ENCODE measurements around the gene LRRC37A3.
"Not testable (repeated sequence)": the region's sequence is repeated elsewhere in the genome, so short reads cannot be mapped to it uniquely, and the experiment has no call there.

Gene LRRC37A3

DNA sequence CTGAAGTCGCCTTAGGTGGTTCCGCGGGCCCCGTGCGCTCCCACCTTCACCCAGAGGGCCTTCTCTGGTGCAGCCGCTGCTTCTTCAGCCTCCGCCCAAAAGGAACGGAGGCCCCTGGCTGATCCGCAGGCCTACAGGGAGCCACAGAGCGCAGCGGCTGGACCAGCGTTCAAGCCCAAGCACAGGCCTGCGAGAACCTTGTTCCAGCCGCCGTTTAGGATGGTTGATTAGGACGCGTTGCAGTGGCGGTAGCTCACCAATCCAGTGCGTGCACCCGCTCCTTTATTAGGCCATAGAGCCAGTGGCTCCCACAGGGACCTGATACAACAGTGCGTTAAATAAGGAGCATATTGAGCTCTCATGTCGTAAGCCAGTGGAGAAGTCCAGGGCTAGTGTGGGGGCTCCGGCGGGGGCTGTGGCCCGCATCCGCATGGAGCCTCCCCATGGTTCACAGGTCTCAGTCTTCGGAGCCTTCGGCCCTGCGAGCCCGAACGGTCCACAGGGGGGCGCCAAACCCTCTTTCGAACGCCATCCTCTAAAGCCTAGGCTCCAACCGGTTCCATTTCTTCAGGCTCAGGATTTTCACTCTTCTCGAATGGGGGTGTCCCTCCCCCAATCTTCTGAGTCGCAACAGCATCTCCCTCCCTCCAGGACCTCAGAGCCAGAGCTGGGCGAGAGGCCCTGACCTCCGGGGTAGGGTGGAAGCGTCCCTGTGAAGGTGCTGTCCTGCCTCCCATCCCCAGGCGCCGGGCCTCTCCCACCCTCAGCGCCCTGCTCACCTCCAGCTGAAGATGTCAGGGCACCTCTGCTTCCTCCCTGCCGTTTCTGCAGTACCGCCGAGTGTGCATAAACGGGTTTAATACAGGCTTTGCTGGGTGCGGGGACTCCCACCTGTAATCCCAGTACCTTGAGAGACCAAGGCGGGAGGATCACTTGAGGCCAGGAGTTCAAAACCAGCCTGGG, 71.5 kb downstream of the LRRC37A3 start:
- not testable (repeated sequence) for H3K4me3 ChIP-seq (ENCODE audit: low read depth, low read length)
- TF ChIP-seq, protein P1, sequence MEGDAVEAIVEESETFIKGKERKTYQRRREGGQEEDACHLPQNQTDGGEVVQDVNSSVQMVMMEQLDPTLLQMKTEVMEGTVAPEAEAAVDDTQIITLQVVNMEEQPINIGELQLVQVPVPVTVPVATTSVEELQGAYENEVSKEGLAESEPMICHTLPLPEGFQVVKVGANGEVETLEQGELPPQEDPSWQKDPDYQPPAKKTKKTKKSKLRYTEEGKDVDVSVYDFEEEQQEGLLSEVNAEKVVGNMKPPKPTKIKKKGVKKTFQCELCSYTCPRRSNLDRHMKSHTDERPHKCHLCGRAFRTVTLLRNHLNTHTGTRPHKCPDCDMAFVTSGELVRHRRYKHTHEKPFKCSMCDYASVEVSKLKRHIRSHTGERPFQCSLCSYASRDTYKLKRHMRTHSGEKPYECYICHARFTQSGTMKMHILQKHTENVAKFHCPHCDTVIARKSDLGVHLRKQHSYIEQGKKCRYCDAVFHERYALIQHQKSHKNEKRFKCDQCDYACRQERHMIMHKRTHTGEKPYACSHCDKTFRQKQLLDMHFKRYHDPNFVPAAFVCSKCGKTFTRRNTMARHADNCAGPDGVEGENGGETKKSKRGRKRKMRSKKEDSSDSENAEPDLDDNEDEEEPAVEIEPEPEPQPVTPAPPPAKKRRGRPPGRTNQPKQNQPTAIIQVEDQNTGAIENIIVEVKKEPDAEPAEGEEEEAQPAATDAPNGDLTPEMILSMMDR (IDR thresholded peaks at IDR 0.05; ENCODE audit: low read depth, low read length): peak; percentile 51

DNA sequence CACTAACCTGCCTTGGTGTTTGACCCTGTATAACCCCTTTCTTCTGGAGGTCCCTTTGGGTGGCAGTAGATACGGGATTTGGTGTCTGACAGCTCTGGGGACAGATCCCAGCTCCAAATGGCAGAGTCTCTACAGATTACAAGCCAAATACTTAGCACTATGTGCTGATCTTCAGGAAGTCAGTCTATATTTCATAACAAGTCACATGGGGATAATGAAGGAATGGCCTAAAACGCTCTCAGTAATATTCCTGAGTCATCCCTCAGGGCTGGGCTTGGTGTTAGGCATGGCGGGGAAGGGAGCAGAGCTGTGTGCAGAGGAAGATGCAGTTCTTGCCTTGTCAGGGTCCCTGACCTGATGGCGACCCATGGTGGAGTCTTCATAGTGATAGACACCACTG, 72.4 kb downstream of the LRRC37A3 start:
- not testable (repeated sequence) for H3K4me3 ChIP-seq (ENCODE audit: low read depth, low read length)

DNA sequence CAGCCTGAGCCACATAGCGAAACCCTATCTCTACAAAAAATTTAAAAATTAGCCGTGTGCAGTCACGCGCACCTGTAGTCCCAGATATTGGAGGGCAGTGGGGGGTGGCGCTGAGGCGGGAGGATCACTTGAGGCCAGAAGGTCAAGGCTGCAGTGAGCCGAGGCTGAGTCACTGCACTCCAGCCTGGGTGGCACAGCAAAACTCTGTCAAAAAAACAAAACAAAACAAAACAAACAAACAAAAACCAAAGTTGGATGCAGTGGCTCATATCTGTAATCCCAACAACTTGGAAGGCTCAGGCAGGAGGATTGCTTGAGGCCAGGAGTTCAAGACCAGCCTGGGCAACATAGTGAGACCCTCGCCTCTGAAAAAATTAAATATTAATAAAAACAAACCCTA, 75.4 kb downstream of the LRRC37A3 start:
- H3K4me3 ChIP-seq (ENCODE audit: low read depth, low read length): not testable (repeated sequence)

DNA sequence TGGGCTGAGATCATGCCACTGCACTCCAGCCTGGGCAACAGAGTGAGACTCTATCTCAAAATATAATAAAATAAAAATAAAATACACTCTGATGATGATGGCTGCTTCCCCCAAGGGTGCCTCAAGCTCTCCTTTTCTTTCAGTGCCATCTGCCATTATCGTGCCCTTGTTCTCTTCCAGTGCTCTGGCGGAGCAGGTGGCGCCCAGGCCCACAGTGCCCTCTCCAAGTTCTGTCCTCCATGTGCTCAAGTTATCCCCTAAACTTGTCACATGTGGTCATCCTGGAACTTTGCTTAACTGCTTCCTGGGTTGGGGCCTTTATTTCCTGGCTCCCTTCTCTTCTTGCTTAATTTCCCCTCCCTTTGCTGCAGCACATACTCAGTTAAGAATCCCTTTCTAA, 76.4 kb downstream of the LRRC37A3 start:
- H3K4me3 ChIP-seq (ENCODE audit: low read depth, low read length): not testable (repeated sequence)

DNA sequence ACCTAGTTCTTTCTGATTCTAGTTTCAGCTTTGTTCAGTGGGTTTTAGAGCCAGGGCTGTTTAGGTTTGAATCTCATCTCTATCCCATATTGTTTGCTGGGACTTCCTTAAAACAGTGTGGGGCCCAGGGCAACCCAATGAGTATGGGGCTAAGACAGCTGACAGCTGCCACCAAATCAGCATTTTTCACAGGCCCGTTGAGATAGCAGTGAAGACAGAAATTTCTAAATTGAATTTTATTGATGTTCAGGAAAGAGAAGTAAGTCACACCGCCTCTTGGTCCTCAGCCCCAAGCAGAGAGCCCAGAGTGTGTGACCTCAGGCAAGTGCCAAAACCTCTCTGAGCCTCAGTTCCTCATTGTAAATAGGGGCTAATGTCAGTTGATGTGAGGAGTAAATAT, 78.3 kb downstream of the LRRC37A3 start:
- not testable (repeated sequence) for H3K4me3 ChIP-seq (ENCODE audit: low read depth, low read length)

DNA sequence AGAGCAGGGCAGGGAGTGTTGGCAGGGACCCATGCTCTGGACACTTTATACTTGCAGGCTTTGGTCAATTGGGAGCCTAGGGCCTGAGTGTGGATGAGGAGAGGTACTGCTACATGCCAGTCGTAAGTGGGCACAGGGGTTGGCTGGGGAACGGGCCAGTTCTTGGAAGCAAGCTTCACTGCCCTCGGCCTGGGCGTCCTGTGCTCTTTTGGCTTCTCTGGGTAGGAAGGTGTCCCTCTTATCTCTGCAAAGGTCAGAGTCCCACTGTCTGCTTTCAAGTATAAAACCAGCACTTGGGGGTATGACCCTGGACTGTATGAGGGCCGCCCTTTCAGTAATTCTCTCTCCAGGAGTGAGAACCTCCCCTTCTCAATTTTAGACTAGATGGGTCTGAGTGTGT, 80.8 kb downstream of the LRRC37A3 start:
- not testable (repeated sequence) for H3K4me3 ChIP-seq (ENCODE audit: low read depth, low read length)

DNA sequence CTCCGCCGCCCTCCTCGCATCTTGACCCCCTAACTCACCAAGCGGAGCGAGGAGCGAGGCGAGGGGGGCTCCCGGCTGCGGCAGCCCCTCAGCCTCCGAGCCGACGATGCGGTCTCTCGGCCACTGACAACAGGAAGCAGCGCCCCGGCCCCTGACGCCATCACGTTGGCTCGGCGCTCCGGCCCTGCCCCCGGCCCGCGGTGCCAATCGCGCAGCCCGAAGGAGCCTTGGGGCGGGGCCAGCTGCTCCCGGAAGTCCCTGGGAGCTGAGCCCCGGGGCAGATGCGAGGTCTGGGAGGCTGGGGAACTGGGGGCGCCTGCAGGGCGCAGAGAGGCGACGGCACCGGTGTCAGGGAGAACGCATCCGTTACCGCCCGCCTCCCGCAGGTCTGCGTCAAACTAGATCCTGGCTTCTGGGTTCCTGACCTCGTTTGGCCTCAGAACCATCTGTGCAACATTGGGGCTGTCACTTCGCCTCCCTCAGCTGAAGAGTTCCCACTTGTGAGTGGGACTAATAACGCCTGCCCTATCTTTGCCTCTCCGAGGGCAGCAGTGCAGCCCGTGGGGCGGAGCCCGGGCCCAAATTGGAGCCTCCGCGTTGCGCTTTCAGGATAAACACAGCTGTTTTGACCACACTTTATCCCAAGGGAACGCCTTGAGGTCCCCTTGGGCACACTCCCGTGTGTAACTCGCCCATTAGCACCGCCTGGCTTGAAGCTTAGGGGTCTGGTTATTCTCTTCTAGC, 82.1 kb downstream of the LRRC37A3 start:
- peak overlapping the region; percentile 64 for H3K4me3 ChIP-seq (ENCODE audit: low read depth, low read length)

DNA sequence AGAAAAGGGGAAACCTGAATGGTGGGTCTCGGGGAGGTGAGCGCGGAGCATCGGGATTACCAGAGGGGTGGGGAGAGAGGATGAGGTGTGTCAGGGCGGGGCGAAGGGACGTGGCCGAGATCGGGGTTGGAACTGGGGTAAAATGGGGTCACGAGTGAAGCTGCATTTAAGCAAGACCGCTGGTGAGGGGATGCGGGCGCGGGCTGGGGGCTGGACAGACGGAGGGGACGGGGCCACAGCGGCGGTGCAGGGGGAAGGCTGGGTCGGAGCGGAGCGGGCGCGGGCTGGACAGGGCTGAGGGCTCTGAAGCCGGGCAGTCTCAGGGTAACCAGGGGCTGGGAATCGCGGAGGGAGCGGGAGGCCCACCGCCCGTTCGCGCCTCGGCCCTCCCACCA, 82.7 kb downstream of the LRRC37A3 start:
- H3K4me3 ChIP-seq (ENCODE audit: low read depth, low read length): peak overlapping the region; percentile 64

DNA sequence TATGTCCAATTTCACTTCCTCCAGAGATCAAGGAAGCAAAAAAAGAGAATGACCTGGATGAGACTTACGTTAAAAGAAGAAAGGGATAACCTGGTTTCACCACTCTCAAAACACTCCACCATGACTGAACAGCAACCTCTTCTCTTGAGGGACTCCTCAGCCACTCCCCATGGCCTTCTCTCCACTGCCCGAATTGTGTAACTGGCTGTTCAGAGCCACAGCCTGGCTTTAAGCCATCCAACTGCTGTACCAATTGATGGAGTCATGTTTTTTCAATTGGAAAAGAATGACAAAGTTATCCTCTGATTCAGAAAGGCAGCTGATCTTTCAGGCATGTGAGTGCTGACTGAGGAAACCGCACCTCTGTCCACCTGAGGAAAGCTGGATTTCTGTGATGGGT, 85.2 kb downstream of the LRRC37A3 start:
- H3K4me3 ChIP-seq (ENCODE audit: low read depth, low read length): not testable (repeated sequence)

DNA sequence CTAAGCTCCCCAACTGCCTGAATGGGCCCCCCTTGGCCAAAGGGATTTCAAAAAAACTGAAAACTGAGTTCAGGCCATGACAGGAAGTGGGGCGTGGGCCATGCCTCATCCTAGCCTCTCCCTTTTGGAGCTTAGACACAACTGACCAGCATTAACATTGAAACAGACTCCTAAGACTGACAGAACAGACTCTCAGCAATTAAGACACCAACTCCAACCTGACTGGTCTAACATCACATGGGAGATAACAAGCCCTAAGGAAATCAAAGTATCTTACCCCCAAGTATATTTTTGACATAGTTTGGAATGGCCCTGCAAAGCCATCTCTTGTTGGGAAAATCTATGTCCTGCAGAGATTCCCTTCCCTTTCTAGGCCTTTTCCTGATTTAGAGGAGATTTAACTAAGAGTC, 88.6 kb downstream of the LRRC37A3 start:
- H3K4me3 ChIP-seq (ENCODE audit: low read depth, low read length): not testable (repeated sequence)

DNA sequence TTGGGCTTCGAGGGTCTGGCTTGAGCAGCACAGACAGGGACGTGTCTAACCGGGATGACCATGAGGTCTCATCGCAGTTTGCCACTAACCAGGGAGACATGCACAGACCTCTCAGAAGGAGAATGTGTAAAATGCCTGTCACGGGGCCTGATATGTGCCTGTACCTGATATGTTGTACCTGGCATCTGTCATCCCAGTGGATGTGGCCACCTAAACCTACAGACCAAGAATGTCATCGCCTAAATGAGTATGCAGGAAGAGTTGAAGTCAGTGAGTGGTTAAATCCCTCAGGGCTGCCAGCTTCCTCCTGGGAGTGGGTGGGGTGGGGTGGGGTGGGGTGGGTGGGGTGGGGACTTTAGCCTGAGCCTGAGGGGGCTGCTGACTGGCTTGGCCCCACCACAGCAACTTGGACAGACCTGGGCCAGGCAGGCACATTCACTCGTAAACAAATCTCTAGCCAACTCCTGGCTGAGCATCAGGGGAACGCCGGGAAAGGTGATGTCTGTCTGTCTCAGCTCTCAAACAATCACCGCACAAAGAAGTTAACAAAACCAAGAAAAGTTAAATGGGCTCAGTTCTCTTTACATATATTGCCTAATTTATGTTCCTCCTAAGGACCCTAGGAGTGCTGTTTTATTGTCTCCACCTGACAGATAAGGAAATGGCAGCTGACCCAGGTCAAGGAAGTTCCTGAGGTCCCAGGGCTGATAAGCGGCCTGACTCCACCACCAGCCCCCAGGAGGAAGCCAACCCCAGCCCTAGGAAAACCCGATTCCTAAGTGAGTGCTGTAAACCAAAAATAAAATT, 89.3 kb downstream of the LRRC37A3 start:
- H3K4me3 ChIP-seq (ENCODE audit: low read depth, low read length): not testable (repeated sequence)

DNA sequence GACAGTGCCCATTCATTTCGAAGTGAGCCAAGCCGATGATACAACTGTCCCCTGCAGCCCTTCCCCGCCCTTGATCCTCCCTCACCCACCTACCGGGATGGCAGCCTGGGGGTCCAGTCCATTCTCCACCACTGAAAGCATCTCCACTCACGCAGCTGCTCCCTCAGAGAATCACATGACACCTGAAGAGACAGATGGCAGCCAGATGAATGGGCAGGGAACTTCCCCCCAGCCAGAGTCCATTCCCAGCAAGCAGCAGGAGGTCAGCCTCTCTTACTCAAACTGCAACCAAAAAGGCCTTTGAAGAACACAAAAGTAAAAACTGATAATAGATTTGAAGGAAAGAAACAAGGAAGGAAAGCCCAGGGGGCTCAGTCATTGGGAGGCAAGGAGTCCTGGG, 90.2 kb downstream of the LRRC37A3 start:
- not testable (repeated sequence) for H3K4me3 ChIP-seq (ENCODE audit: low read depth, low read length)

DNA sequence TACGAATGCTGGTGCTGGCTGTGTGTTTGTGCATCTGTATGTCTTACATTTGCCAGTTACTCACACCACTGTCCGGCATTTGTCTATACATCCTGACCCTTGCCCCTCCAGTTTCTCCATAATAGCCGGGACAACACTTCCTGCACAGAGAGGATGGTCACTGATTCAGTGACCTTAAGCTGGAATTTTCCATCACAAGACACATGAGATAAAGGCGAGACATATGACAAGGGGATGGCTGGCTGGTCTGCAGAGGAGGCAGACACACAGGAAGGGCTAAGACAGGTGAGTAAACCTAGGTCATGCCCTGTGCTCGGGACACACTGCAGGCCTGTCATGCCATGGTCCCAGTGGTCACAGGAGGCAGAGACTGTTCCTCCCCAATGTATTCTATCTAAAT, 100.4 kb downstream of the LRRC37A3 start:
- H3K4me3 ChIP-seq (ENCODE audit: low read depth, low read length): not testable (repeated sequence)

DNA sequence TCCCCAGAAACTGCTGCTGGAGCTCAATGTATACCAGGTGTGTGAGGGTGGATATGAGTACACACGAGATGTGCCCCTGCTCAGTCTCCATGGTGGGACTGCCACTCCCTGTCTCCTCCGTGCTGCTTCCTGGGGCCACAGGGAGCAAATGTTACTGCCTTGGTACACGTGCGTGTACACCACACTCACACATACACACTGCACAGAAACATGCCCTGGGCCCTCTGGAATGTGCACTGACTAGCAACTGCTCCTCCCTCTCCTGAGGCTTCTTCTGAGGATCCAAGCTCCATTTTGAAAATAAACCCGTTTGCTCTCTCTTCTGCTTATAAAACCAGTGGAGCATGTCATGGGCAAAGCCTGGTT, 103.5 kb downstream of the LRRC37A3 start:
- not testable (repeated sequence) for H3K4me3 ChIP-seq (ENCODE audit: low read depth, low read length)

DNA sequence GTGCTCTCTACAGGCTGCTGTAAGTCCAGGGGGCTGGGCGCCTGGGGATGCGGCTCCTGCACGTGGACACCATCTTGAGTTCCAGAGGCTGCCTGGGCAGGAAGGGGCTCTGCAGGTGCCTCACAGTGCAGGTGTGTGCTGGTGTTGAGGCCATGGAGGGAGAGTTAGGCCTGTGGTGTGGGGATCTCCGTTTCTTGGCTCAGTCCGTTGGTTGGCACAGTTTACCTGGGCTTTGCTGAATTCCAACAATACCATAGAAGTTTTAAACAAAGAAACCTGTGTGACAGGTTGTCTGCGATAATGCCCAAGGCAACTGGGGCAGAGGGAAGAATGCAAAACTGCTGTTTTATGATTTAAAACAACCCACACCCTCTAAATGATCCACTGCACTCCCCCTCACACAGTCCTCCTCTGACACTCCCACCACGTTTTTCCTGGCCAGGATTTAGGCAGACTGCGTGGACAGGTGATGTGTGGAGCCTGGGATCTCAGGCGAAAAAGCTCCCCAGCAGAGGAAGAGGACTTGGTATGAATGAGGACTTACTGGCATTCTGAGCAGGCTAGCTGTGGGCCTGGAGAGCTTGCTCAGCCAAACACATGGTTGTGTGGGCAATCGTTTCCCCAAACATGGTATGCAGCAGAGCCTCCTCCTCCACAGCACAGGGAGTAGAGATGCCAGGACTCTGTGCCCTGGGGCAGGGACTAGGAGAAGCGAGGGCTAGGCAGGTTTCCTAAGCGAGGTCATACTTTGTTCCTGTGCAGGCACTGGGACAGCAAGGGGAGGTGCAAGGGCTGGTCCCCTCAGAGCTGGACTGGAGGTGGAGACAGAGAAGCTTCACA, 104.1 kb downstream of the LRRC37A3 start:
- not testable (repeated sequence) for H3K4me3 ChIP-seq (ENCODE audit: low read depth, low read length)

DNA sequence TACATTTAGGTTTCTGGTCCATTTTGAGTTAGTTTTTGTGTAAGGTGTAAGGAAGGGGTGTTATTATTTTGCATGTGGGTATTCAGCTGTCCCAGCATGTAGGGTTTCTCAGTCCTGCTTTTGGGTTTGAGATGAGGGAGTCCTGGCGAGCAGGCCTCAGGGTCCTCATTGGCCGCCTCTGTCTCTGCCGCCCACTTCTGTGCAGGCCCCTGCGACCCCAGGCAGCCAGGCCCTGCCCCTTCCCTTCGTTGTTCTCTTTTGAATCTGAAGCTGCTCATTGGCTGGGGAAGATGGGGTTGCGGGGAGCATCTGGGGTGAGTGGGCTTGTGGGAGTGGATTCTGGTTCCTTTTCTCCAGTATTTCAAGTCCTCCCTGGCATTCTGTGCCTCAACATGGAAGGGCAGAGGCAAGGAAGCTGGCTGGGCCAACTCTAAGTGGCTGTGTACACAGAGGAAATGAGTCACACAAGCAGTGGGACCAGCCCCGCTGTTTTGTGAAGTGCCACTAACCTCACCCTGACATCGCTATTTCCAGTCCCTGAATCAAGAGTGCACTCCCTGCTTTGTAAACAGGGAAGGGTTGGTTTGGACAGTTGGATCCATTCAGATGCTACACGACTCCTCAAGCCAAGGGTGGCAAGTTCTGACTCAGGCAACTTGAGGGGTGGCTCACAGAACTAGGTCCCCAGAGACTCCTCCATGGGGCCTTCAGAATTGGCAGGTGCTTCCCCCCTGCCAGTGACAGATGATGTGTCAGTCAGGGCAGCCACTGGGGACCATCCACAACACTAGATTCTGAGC, 110.9 kb downstream of the LRRC37A3 start:
- not testable (repeated sequence) for H3K4me3 ChIP-seq (ENCODE audit: low read depth, low read length)
